ENCODE measurements around the gene ASCC1.

- TF ChIP-seq CTCF (conservative IDR thresholded peaks at IDR 0.05; ENCODE audit: low read depth, low read length) (no peak), POLR2A (IDR thresholded peaks at IDR 0.05; ENCODE audit: low read depth, low read length) (no peak), MXI1 (IDR thresholded peaks at IDR 0.05; ENCODE audit: borderline replicate concordance, low read depth, low read length) (no peak), CEBPB (IDR thresholded peaks at IDR 0.05; ENCODE audit: low read depth, low read length) (no peak), SMC3 (IDR thresholded peaks at IDR 0.05; ENCODE audit: low read depth, low read length) (no peak), USF2 (IDR thresholded peaks at IDR 0.05; ENCODE audit: low read depth, low read length) (no peak), RCOR1 (IDR thresholded peaks at IDR 0.05; ENCODE audit: insufficient replicate concordance, low read length) (no peak)
These were observed 144.0 kb downstream of the ASCC1 start for GRCh38 chr10:72072046-72072445.

Measured in IMR-90 (cell line).